T-helper 17 cell (primary cell): ENCODE results near the gene FIBIN. TPM values are rescaled to one million over a fixed set of nuclear protein-coding genes. Genes with fewer than 3 reads are reported as not detected.

Experiments used
- total RNA-seq, 4 donors: library from RNA in 2 of 4; stranded (reverse) in 2 of 4; gene quantifications; one replicate each; pipeline ENCODE4 v1.2.3 and lab custom pipeline; 2022 to 2026

FIBIN gene
- total RNA-seq, 2 donors from 2014 or later, result not detected

Other genes starting within 250 kb of the FIBIN start
- gene BBOX1, start 46.7 kb downstream of the FIBIN start, total RNA-seq, result not detected